UCSD-AML1 (cell line): ENCODE measurements around the gene NFAT5.
A peak's percentile ranks its signal among the peaks of the same experiment; 100 is the strongest.

Experiments
- DNase-seq: peaks from one replicate; lab custom pipeline; 2025; ENCODE audit not compliant: unreplicated experiment; lab: John Stamatoyannopoulos, UW

Gene NFAT5

GRCh38 chr16:69701452-69701851, 135.7 kb downstream of the NFAT5 start:
- DNase-seq = no peak

DNA sequence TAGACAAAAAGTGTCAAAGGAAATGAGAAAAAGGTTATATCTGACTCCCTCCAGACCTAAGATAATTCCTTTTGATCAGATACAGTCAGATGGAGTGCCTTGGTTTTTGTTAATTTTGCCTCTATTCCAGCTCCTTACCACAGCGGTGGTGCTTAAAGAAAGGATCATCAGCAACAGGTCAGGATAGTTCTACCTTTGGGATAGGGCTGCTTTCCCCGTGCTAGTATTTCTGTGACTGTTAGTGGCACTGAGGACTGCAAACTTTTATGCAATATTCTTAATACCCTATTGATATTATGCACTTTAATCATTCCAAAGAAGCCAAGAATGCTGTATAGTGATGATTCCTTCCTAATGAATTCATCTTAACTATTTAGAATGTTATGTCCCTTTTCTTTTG, 136.1 kb downstream of the NFAT5 start:
- no peak for DNase-seq

DNA sequence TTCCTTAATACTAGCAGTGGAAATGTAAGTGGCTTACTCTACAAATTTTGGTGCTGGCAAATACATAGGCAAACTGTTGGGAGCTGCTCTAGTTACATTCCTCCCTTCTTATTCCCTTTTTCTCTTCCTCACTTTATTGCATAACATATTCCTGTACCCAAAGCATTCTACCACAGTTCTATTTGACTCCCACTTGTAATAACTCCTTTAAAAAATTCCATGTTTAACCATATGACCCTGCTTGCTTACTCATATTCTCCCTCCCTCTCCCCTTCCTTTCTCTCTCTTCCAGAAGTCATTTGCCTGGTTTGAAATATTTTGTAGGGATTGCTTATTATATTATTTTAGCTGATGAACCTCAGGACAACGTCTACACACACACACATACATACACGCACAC, 137.9 kb downstream of the NFAT5 start:
- DNase-seq = no peak

GRCh38 chr16:69706256-69706974, 140.6 kb downstream of the NFAT5 start:
- DNase-seq = no peak

GRCh38 chr16:69706975-69707340, 141.2 kb downstream of the NFAT5 start:
- DNase-seq = no peak

DNA sequence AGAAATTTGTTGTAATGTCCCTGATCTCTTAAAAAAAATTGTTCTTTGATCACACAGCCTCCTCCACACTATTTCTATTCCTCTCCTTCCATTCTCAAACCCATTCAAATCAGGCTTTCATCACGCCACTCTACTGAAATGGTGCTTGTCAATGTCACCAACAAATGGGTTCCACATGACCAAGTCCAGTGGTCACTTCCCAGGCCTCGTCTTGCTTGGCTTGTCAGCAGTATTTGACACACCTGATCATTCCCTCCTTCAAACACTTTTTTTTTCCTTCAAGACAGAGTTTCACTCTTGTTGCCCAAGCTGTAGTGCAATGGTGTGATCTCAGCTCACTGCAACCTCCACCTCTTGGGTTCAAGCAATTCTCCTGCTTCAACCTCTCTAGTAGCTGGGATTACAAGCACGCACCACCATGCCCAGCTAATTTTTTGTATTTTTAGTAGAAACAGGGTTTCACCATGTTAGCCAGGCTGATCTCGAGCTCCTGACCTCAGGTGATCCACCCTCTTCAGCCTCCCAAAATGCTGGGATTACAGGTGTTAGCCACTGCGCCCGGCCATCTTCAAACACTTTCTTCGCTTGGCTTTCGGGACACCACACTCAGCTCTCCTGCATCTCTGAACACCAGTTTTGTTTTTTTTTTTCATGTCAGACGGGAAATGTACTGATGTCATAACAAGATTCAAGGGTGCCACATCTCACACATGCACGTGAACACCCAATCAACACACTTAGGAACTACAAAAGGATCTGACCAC, 142.3 kb downstream of the NFAT5 start:
- no peak for DNase-seq

DNA sequence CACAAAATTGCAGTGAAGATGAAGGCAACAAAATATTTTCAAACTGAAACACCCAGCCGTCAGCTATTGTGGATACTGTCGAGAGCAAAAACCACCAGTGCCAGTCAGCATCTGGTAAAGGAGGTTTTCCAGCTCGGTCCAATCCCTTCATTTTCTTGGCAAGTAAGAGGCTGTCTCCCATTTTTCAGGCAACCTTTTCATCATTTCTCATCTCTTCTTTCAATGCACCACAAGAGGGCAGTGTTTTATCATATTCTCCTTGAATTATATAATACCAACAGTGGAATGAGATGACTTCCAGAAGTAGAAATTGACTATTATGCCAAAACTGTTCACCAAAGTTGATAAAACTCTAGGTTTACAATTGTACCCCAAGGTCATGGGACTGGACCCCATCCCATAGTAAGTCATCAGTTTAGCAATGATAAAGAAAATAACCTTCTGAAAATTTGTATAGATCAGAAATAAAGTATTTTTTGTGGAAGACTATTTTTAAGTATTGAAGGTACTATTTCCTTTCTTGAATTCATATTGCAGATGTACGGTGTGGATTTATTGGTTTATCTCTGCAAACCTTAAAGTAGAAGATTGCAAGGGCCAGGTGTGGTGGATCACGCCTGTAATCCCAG, 143.8 kb downstream of the NFAT5 start:
- DNase-seq = no peak

GRCh38 chr16:69711115-69711740, 145.5 kb downstream of the NFAT5 start:
- no peak for DNase-seq

DNA sequence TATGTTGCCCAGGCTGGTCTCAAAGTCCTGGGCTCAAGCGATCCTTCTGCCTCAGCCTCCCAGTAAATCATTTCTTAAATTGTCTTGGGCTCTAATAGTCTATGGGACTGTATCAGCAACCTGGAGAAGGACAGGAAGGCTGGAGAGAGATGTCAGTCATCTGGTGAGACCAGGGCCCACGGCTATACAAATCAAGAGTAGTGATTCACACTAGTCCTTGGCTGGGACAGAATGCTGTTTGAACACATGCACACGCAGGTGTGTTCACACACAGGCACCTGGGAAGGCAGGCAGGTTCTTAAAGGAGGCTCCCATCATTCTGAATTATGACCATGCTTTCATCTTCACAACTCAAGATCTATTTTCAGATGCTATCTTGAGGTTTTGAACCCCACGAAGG, 146.5 kb downstream of the NFAT5 start:
- no peak for DNase-seq

- no peak for DNase-seq
These were observed 147.3 kb downstream of the NFAT5 start for GRCh38 chr16:69712914-69713581.

GRCh38 chr16:69717066-69717465, 151.3 kb downstream of the NFAT5 start:
- DNase-seq = no peak

DNA sequence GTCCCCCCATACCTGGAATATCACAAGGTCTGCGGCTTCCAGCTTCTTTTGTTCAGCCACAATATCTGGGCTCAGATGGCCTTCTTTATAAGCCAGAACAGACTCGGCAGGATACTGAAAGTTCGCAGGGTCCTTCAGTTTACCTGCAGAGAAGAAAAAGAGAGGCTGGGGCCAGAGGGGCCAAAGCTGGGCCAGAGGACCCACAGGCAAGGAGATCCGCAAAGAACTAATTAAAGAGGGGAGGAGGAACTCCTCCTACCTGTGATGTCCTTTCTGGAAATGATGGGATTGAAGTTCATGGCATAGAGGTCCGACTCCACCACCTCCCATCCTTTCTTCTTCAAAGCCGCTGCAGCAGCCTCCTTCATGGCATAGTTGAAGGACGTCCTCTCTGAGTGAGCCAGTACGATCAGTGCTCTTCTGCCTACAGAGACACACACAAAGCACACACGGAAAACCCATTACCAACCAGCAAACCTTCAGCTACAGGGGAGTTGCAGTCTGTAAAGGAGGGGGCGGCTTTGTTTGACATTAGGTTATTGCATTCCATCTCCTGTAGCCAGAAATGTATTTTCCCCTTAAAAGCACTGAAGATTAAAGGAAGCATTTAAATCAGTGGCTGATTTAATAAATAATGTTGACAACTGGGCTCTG, 152.5 kb downstream of the NFAT5 start:
- DNase-seq = no peak

DNA sequence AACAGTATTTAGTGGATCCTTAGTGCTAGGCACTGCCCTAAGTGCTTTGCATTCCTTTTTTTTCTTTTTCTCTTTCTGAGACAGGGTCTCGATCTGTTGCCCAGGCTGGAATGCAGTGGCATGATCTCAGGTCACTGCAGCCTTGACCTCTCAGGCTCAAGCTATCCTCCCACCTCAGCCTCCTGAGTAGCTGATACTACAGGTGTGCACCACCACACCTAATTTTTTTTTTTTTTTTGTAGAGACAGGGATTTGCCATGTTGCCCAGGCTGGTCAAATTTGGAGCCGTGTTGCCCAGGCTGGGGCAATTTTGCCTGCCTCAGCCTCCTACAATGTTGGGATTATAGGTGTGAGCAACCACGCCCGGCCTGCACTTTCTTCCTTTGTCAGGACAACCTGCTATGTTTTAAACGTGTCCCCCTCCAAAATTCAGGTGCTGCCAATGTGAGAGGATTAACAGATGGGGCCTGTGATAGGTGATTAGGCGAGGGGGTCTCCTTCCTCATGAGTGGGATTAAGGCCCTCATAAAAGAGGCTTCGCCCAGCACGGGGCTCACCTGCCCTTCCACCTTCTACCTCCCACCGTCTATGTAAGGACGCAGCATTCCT, 155.2 kb downstream of the NFAT5 start:
- no peak for DNase-seq

GRCh38 chr16:69721441-69721957, 155.7 kb downstream of the NFAT5 start:
- no peak for DNase-seq

DNA sequence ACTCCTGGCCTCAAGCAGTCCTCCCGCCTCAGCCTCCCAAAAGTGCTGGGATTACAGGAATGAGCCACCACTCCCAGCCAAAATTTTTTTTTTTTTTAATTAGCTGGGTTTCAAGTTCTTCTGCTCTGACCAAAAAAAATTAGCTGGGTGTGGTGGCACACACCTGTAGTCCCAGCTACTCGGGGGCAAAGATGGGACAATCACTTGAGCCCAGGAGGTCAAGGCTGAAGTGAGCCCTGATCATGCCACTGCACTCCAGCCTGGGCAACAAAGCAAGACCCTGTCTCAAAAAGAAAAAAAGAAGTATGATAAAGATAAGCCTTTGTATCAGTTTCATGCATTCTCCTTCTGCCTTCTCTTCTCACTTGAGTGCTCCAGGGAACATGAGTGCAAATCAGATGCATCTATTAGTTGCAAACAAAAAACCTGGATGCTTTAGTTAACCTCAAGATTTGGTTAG, 158.7 kb downstream of the NFAT5 start:
- no peak for DNase-seq

- no peak for DNase-seq
These were observed 159.3 kb downstream of the NFAT5 start for GRCh38 chr16:69724981-69725479.

DNA sequence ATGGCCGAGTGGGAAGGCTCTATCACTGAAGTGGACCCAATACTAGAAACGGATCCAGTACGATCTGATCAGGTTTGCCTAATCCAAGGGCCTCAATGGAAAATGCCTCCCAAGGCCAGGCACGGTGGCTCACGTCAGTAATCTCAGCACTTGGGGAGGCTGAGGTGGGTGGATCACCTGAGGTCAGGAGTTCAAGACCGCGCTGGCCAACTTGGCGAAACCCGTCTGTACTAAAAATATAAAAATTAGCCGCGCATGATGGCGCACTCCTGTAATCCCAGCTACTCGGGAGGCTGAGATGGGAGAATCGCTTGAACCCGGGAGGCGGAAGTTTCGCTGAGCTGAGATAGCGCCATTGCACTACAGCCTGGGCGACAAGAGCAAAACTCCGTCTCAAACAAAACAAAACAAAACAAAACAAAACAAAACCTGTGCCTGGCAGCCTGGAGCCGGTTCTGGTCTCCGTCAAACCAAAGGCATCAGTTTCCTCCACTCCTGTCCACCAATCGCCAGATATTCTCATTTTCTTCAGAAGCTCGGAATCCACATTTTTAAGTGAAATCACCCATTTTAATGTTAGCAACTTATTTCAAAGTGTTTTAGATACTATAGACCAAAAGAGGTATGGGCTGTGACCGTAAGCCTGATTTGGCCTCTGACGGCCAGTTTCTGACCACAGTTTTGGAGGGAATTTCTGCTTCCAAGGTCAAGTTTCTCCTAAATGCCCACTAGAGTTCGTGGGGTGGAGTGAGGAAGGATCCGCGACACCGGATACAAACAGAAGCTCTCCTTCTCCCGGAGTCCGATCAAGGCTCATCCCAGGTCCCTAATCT, 159.9 kb downstream of the NFAT5 start:
- DNase-seq = no peak

DNA sequence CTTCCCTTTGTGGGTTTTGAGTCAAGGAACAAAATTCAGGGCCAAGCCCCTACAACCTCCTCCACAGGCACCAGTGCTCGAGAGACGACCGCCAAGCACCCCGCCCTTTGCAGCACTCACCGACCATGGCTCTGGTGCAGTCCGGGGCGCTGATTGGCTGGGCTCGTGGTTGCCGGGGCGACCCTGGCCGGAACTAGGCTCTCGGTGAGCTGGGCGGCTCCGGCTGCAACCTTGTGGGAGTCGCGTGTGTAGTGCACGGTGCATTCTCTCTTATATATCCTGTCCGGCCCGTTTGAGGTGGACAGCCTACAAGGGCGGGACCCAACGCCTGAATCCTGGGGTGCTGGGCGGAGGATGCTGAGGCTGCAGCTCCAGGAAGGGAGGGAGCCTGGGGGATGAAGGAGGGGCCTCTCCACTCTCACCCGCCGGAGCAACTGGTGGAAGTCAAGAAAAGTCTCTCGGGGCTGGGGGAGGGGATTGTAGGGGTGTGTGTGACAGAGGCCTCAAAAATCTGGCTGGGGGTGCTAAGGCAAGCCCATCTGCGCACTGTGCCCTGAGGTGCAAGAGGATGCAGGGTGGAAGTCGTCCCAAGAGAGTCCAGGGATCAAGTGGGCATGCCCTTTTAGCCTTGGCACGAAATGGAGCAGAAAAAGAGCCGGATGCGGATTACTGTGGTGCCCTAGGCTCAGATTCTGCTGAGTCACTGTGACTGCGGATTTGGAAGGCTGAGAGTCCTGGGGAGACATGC, 160.7 kb downstream of the NFAT5 start, which contains the start of gene NQO1:
Gene NQO1 (minus strand): TSS at position 248 of the 748 bp plus-strand sequence. CDS start 121 bp downstream, at position 127.
- peak; percentile 90 for DNase-seq
